HCT116 (cell line): ENCODE data around the gene HHIPL2. TPM values are rescaled to one million over a fixed set of nuclear protein-coding genes. Genes with fewer than 3 reads are reported as not detected.

Experiments used
- ATAC-seq: fragments of 200-7000 bp; cut with Tn5 transposase; 2 replicates; pipeline ENCODE4 v1.9.1; 2020; ENCODE audit warnings: mild to moderate bottlenecking, moderate library complexity
- BruUV-seq: library from RNA; stranded (reverse); fragments of 400-500 nt; replicated peaks from 2 replicates; lab custom pipeline; 2021; lab: Mats Ljungman, UMichigan
- CTCF ChIA-PET: fragments of 300-600 bp; sonication (Branson Sonifier 250); formaldehyde crosslinking; loops from one replicate; lab custom pipeline; 2021; ENCODE audit warnings: antibody characterized with exemption; lab: Charles Lee
- POLR2A ChIA-PET: fragments of 300-600, 350-600 bp; sonication (Branson Sonifier 250); formaldehyde crosslinking; loops from one replicate; lab custom pipeline; 2021; ENCODE audit warnings: antibody characterized with exemption; lab: Charles Lee
- RAD21 ChIA-PET, 2 experiments: fragments of 300-600 bp; sonication (Branson Sonifier 250); formaldehyde crosslinking; loops; one replicate each; lab custom pipeline; 2023; ENCODE audit warnings: low total read pairs in 2 of 2; ENCODE audit not compliant: uncharacterized antibody in 2 of 2, unreplicated experiment in 2 of 2, low non-redundant PET in 1 of 2; lab: Charles Lee
- DNase-seq: peaks from one replicate; pipeline ENCODE4 v3.0.0-alpha.2; 2010; ENCODE audit warnings: low read depth, low spot score
- H2AFZ ChIP-seq: fragments of 200-600 bp; shearing (Covaris generic), sonication (generic); 2 replicates; pipeline ENCODE4 v1.6.1; 2017; ENCODE audit warnings: low read depth, mixed run types, mixed read lengths, antibody characterized with exemption, low read length; ENCODE audit not compliant: poor library complexity, severe bottlenecking
- H3K27ac ChIP-seq: 2 replicates; pipeline ENCODE4 v1.5.1; 2012; ENCODE audit warnings: low read depth, low read length
- H3K27me3 ChIP-seq: fragments of 200-600 bp; sonication (generic); 2 replicates; pipeline ENCODE4 v1.6.1; 2016; ENCODE audit warnings: mixed run types, low read length, mixed read lengths; ENCODE audit not compliant: insufficient read depth
- H3K36me3 ChIP-seq, 2 experiments: fragments of 200-500 bp in 1 of 2; fragments of 200-600 bp in 1 of 2; sonication (Bioruptor generic) in 1 of 2; sonication (generic) in 1 of 2; 2 replicates each; pipeline versions ENCODE4 v1.5.1 to v1.6.1; 2014 to 2016; ENCODE audit warnings: low read length in 2 of 2, inconsistent platforms in 1 of 2, mixed read lengths in 1 of 2, mixed run types in 1 of 2; ENCODE audit not compliant: insufficient read depth in 2 of 2, control insufficient read depth in 1 of 2
- H3K4me1 ChIP-seq, 2 experiments: fragments of 200-600 bp in 1 of 2; sonication (generic) in 1 of 2; 2 replicates each; pipeline versions ENCODE4 v1.5.1 to v1.6.1; 2012 to 2017; ENCODE audit warnings: low read length in 2 of 2, inconsistent platforms in 1 of 2, mild to moderate bottlenecking in 1 of 2, mixed read lengths in 1 of 2, mixed run types in 1 of 2, moderate library complexity in 1 of 2; ENCODE audit not compliant: insufficient read depth in 2 of 2, control insufficient read depth in 1 of 2
- H3K4me2 ChIP-seq: fragments of 200-600 bp; sonication (generic); 2 replicates; pipeline ENCODE4 v1.6.1; 2017; ENCODE audit warnings: mixed run types, low read length, mixed read lengths
- H3K4me3 ChIP-seq, 2 experiments: fragments of 200-600 bp in 1 of 2; sonication (generic) in 1 of 2; replicated peaks in 1 of 2; 2 replicates each; pipeline ENCODE4 v1.5.1; 2011 to 2016; ENCODE audit warnings: low read length in 2 of 2, control low read depth in 1 of 2, low read depth in 1 of 2, mild to moderate bottlenecking in 1 of 2, mixed read lengths in 1 of 2, mixed run types in 1 of 2
- H3K79me2 ChIP-seq: fragments of 200-600 bp; sonication (generic); 2 replicates; pipeline ENCODE4 v1.6.1; 2017; ENCODE audit warnings: mild to moderate bottlenecking, mixed run types, low read length, moderate library complexity, mixed read lengths; ENCODE audit not compliant: insufficient read depth
- H3K9ac ChIP-seq: fragments of 200-600 bp; sonication (generic); 2 replicates; pipeline ENCODE4 v1.6.1; 2016; ENCODE audit warnings: low read length, mixed read lengths
- H3K9me2 ChIP-seq: fragments of 200-600 bp; sonication (generic), shearing (Covaris generic); 2 replicates; pipeline ENCODE4 v1.6.1; 2017; ENCODE audit warnings: mixed run types, mild to moderate bottlenecking, moderate library complexity; ENCODE audit not compliant: insufficient read depth
- H3K9me3 ChIP-seq, 2 experiments: fragments of 200-500 bp in 1 of 2; fragments of 200-600 bp in 1 of 2; sonication (Bioruptor generic) in 1 of 2; sonication (generic) in 1 of 2; 2 replicates each; pipeline ENCODE4 v1.6.1; 2014 to 2017; ENCODE audit warnings: low read length in 2 of 2, mixed read lengths in 2 of 2, inconsistent platforms in 1 of 2, low read depth in 1 of 2, mild to moderate bottlenecking in 1 of 2, mixed run types in 1 of 2, moderate library complexity in 1 of 2; ENCODE audit not compliant: control insufficient read depth in 1 of 2, insufficient read depth in 1 of 2
- H4K20me1 ChIP-seq: fragments of 200-600 bp; sonication (generic), shearing (Covaris generic); 2 replicates; pipeline ENCODE4 v1.6.1; 2017; ENCODE audit warnings: mixed run types, mild to moderate bottlenecking, moderate library complexity; ENCODE audit not compliant: insufficient read depth
- CBX3 ChIP-seq: IDR thresholded peaks from 2 replicates; pipeline ENCODE4 v1.6.1; 2012; ENCODE audit warnings: low read depth
- CEBPB ChIP-seq: IDR thresholded peaks from 2 replicates; pipeline ENCODE4 v1.6.1; 2012; ENCODE audit warnings: low read depth
- EGR1 ChIP-seq: IDR thresholded peaks from 2 replicates; pipeline ENCODE4 v1.6.1; 2012; ENCODE audit warnings: low read depth
- EZH2 ChIP-seq: fragments of 200-600 bp; sonication (generic); IDR thresholded peaks from 2 replicates; pipeline ENCODE4 v1.6.1; 2017; ENCODE audit warnings: antibody characterized with exemption, mixed run types
- EZH2phosphoT487 ChIP-seq: fragments of 200-600 bp; IDR thresholded peaks from 2 replicates; pipeline ENCODE4 v1.6.1; 2018; ENCODE audit warnings: antibody characterized with exemption, borderline replicate concordance
- FOSL1 ChIP-seq: IDR thresholded peaks from 2 replicates; pipeline ENCODE4 v1.6.1; 2012; ENCODE audit warnings: low read depth
- JUND ChIP-seq: IDR thresholded peaks from 2 replicates; pipeline ENCODE4 v1.6.1; 2012
- POLR2AphosphoS5 ChIP-seq: IDR thresholded peaks from 2 replicates; pipeline ENCODE4 v1.6.1; 2011; ENCODE audit warnings: mild to moderate bottlenecking, low read depth, low read length, moderate library complexity
- RAD21 ChIP-seq: IDR thresholded peaks from 2 replicates; pipeline ENCODE4 v1.6.1; 2012; ENCODE audit warnings: low read depth, mild to moderate bottlenecking
- SP1 ChIP-seq: IDR thresholded peaks from 2 replicates; pipeline ENCODE4 v1.6.1; 2012; ENCODE audit warnings: low read depth
- SRF ChIP-seq: IDR thresholded peaks from 2 replicates; pipeline ENCODE4 v1.6.1; 2012; ENCODE audit warnings: low read depth
- TCF7L2 ChIP-seq: IDR thresholded peaks from 2 replicates; pipeline ENCODE4 v1.7.0; 2011; ENCODE audit warnings: borderline replicate concordance, inconsistent platforms; ENCODE audit not compliant: insufficient read depth, insufficient read length; ENCODE audit errors: extremely low read depth
- ZFX ChIP-seq: fragments of 450-650 bp; IDR thresholded peaks from 2 replicates; pipeline ENCODE4 v1.6.1; 2017
- intact Hi-C: fragments of 100-400 bp; cut with micrococcal nuclease; formaldehyde crosslinking; loops from 2 replicates; pipeline ENCODE4 v1.10.0; 2022
- total RNA-seq: library from RNA; stranded (reverse); gene quantifications from one replicate; pipeline ENCODE4 v1.2.1, GENCODE V29; 2021; ENCODE audit not compliant: unreplicated experiment
- TF ChIP-seq, protein P1 (sequence below), 3 experiments: fragments of 200-600 bp in 1 of 3; sonication (generic) in 1 of 3; IDR thresholded peaks in 2 of 3; conservative IDR thresholded peaks in 1 of 3; 2 replicates each; pipeline ENCODE4 v1.5.1; 2012 to 2017; ENCODE audit warnings: low read depth in 2 of 3, low read length in 2 of 3, antibody characterized with exemption in 1 of 3, borderline replicate concordance in 1 of 3, control low read depth in 1 of 3, mild to moderate bottlenecking in 1 of 3, mixed read lengths in 1 of 3, mixed run types in 1 of 3, moderate library complexity in 1 of 3; ENCODE audit not compliant: insufficient read depth in 1 of 3
- TF ChIP-seq, protein P2 (sequence below): IDR thresholded peaks from 2 replicates; pipeline ENCODE4 v1.6.1; 2012
- TF ChIP-seq, protein P3 (sequence below): IDR thresholded peaks from 2 replicates; pipeline ENCODE4 v1.6.1; 2012
- TF ChIP-seq, protein P4 (sequence below): IDR thresholded peaks from 2 replicates; pipeline ENCODE4 v1.6.1; 2012; ENCODE audit warnings: low read depth

Gene HHIPL2
- total RNA-seq, 1 experiment from 2014 or later, result 0.27 TPM

DNA sequence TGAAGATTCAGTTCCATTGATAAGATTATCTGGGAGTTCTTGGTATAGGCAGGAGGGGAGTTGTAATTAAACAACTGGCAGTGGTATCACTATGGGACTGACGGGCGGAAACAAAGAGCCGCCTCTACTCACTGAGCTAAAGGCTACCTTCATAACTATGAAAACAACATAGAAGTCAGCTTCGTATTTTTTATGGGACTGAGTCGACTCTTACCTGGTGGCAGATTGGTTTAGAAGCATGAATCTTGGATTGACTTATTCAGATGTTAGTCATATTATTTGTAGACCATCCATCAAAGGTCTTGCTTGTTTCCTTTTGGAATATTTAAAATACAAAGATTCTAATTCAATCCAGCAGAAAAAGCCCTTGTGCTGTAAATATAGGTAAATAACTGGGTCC is 6.3 kb upstream of the HHIPL2 start:
- no TSS peak for BruUV-seq
- ChIA-PET CTCF (no interaction called here), RAD21 (no interaction called here), POLR2A (no interaction called here)
- TF ChIP-seq, protein P1, sequence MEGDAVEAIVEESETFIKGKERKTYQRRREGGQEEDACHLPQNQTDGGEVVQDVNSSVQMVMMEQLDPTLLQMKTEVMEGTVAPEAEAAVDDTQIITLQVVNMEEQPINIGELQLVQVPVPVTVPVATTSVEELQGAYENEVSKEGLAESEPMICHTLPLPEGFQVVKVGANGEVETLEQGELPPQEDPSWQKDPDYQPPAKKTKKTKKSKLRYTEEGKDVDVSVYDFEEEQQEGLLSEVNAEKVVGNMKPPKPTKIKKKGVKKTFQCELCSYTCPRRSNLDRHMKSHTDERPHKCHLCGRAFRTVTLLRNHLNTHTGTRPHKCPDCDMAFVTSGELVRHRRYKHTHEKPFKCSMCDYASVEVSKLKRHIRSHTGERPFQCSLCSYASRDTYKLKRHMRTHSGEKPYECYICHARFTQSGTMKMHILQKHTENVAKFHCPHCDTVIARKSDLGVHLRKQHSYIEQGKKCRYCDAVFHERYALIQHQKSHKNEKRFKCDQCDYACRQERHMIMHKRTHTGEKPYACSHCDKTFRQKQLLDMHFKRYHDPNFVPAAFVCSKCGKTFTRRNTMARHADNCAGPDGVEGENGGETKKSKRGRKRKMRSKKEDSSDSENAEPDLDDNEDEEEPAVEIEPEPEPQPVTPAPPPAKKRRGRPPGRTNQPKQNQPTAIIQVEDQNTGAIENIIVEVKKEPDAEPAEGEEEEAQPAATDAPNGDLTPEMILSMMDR (IDR thresholded peaks at IDR 0.05 in 2 of 3, conservative IDR thresholded peaks at IDR 0.05 in 1 of 3; ENCODE audit: borderline replicate concordance in 1 of 3, insufficient read depth in 1 of 3, low read depth in 2 of 3, low read length in 2 of 3), result no peak
- TF ChIP-seq SRF (no peak), TCF7L2 (no peak), POLR2AphosphoS5 (no peak), CEBPB (no peak), JUND (no peak), RAD21 (no peak), FOSL1 (no peak), EGR1 (no peak), EZH2 (no peak), ZFX (no peak), CBX3 (no peak), SP1 (no peak), EZH2phosphoT487 (no peak)
- TF ChIP-seq, protein P2, sequence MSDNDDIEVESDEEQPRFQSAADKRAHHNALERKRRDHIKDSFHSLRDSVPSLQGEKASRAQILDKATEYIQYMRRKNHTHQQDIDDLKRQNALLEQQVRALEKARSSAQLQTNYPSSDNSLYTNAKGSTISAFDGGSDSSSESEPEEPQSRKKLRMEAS, result no peak
- TF ChIP-seq, protein P3, sequence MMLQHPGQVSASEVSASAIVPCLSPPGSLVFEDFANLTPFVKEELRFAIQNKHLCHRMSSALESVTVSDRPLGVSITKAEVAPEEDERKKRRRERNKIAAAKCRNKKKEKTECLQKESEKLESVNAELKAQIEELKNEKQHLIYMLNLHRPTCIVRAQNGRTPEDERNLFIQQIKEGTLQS, result no peak
- TF ChIP-seq, protein P4, sequence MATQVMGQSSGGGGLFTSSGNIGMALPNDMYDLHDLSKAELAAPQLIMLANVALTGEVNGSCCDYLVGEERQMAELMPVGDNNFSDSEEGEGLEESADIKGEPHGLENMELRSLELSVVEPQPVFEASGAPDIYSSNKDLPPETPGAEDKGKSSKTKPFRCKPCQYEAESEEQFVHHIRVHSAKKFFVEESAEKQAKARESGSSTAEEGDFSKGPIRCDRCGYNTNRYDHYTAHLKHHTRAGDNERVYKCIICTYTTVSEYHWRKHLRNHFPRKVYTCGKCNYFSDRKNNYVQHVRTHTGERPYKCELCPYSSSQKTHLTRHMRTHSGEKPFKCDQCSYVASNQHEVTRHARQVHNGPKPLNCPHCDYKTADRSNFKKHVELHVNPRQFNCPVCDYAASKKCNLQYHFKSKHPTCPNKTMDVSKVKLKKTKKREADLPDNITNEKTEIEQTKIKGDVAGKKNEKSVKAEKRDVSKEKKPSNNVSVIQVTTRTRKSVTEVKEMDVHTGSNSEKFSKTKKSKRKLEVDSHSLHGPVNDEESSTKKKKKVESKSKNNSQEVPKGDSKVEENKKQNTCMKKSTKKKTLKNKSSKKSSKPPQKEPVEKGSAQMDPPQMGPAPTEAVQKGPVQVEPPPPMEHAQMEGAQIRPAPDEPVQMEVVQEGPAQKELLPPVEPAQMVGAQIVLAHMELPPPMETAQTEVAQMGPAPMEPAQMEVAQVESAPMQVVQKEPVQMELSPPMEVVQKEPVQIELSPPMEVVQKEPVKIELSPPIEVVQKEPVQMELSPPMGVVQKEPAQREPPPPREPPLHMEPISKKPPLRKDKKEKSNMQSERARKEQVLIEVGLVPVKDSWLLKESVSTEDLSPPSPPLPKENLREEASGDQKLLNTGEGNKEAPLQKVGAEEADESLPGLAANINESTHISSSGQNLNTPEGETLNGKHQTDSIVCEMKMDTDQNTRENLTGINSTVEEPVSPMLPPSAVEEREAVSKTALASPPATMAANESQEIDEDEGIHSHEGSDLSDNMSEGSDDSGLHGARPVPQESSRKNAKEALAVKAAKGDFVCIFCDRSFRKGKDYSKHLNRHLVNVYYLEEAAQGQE, result no peak
- ATAC-seq, result no peak
- H3K27me3 ChIP-seq, result no peaks in the 10 kb centered on the region
- H2AFZ ChIP-seq, result no peak overlapping the region
- H3K4me2 ChIP-seq, result no peak overlapping the region
- no peak overlapping the region for H3K27ac ChIP-seq
- H4K20me1 ChIP-seq, result no peaks in the 10 kb centered on the region
- H3K4me3 ChIP-seq, result no peak overlapping the region
- intact Hi-C loops, result no loop called here
- H3K36me3 ChIP-seq, result peaks cover 5 to 10% of the 10 kb centered on the region in 2 experiments; a peak in 2 of 4 replicates
- H3K9me3 ChIP-seq, result no peaks in the 10 kb centered on the region
- H3K9ac ChIP-seq, result no peak overlapping the region
- H3K9me2 ChIP-seq, result no peaks in the 10 kb centered on the region
- H3K79me2 ChIP-seq, result no peaks in the 10 kb centered on the region
- no peaks in the 10 kb centered on the region for H3K4me1 ChIP-seq
- DNase-seq, result no peak
